ENCODE results near the gene ARMH2.
"Not testable (repeated sequence)": the region's sequence is repeated elsewhere in the genome, so short reads cannot be mapped to it uniquely, and the experiment has no call there.

ARMH2 gene

GRCh38 chr6:24761851-24762250 lies 36.9 kb downstream of the ARMH2 start:
- no peak for DNase-seq

DNA sequence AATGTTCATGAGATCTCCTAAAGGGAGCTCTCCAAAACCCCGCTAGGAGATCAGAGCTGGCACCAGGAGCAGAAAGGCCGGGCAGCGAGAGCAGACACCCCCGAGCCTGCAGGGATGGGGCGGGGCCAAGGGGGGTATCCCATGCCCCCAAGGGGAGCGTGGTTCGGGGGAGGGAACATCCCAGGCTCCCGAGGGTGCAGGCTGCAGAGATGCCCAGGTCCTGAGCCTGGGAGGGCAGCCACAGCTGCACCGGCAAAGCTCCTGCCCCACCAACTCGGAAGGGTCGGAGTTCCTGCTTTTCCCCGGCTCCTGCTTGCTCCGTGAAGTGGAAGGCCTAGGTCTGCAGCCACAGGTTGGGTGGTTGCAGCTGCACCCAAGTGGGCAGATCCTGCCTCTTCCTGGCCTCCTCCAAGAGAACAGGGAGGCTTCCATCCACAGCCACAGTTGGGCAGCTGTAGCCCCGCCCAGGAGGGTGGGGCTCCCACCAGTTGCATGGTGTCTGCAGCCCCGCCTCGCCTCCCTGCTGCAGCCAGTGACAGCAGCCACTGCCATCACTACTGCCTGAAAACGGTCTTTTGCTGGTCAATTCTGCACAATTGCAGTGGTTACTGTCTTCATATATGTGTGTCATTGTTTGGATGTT lies 37.4 kb downstream of the ARMH2 start:
- no peak for DNase-seq

- no peak for DNase-seq
Observed at GRCh38 chr6:24760210-24760609, 38.5 kb downstream of the ARMH2 start.

DNA sequence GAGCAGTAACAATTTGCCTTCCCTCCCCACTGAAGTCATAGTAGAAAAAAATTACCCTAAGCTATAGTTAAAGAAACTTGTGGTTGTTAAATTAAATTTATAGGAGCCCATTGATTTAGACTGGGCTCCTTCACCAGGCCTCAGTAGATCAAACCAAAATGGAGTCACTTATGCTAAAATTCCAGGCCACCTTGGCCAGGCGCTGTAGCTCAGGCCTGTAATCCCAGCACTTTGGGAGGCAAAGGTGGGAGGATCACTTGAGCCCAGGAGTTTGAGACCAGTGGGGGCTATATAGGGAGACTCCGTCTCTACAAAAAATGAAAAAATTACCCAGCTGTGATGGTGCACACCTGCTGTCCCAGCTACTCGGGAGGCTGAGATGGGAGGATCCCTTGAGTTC lies 39.0 kb downstream of the ARMH2 start:
- no peak for DNase-seq

- no peak for DNase-seq
Observed at GRCh38 chr6:24757611-24758010, 41.1 kb downstream of the ARMH2 start.

- DNase-seq = no peak
Observed at GRCh38 chr6:24755279-24755678, 43.4 kb downstream of the ARMH2 start.

GRCh38 chr6:24754378-24754777 lies 44.3 kb downstream of the ARMH2 start:
- DNase-seq = not testable (repeated sequence)

DNA sequence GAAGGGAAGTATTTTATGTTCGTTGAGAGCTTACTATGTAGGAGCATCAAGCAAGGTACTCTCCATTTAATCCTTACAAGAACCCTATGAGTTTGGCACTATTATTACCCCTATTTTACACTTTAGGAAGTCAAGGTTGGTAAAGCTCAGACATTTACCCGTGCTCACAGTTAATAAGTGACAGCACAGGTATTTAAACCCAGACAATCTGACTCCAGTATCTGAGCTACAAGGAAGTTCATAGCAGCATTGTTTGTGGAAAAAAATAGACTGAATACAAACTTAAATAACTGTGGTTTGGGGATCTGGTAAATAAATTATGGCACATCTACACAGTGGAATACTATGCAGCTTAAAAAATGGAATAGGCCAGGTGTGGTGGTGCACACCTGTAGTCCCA lies 45.2 kb downstream of the ARMH2 start:
- no peak for DNase-seq

DNA sequence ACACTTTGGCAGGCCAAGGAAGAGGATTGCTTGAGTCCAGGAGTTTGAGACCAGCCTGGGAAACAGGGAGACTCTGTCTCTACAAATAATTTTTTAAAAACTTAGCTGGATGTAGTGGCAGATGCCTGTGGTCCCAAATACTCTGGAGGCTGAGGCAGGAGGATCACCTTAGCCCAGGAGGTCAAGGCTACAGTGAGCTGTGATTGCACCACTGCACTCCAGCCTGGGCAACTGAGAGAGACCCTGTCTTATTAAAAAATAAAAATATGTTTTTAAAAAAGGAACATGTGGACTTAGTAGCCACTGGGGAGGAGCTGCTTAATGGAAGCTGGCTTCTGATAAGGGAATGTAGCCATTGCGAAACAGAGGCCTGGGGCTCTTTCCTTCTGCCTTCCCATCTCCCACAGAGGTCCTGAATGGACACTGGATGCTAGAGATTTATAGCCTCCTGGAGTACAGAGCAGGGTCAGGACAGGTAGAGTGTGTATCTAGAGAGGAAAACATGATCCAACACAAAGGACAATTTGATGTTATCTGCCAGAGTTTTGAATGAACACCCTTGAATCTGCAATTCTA lies 45.7 kb downstream of the ARMH2 start:
- DNase-seq = no peak

DNA sequence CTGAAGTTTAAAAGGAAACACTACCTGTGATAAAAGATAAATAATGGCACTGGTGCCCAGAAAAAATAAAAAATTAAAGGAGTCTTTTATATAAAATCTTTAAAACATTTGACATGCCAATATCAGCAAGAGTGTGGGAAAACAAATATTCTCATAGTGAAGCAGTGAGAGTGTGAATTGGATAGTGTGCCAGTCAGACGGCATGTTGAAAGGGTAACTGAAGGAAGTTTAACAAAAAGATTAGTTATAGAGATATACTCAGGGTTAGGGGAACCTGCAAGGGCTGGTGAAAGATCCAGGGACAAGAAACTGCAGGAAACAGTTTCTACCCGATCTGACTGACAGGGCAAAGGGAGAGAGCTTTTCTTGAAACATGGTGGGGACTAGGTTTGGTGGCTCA lies 46.2 kb downstream of the ARMH2 start:
- no peak for DNase-seq

DNA sequence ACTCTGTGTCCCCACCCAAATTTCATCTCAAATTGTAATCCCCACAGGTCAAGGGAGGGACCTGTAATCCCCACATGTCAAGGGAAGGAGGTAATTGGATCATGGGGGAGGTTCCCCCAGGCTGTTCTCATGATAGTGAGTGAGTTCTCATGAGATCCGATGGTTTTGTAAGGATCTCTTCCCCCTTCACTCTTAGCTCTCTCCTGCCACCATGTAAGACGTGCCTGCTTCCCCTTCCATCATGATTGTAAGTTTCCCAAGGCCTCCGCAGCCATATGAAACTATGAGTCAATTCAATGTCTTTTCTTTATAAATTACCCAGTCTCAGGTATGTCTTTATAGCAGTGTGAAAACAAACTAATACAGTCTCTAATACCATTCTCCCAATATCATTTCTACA lies 47.8 kb downstream of the ARMH2 start:
- not testable (repeated sequence) for DNase-seq

GRCh38 chr6:24749297-24749696 lies 49.4 kb downstream of the ARMH2 start:
- DNase-seq = no peak

All from CD4-positive, alpha-beta T cell treated with Interleukin-10 for 1 hour (primary cell).